ENCODE measurements around the gene KRT77. TPM values are rescaled to one million over a fixed set of nuclear protein-coding genes. Genes with fewer than 3 reads are reported as not detected.

Gene KRT77
- polyA plus RNA-seq, 1 of the 3 experiments (the other 2 are of a cell fraction) = not detected

DNA sequence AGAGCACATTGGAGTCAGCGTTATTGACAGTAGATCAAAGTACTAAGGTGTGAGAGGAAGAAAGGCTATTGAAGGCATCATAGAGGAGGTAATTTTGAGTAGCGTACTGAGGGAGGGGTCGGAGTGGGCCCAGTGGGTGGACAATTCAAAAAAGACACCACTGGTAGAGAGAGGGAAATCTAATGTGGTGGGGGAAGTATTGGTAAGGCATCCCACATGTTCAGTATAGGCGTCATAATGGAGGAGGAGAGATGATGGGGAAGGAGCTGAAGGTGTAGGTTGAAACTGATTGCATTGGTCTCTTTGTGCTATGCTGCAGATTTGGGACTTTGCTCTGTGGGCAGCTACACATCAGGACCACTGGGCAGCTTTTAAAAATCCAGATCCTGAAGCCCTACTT lies 23.7 kb upstream of the KRT77 start:
- no peaks in the 10 kb centered on the region for H3K79me2 ChIP-seq (ENCODE audit: insufficient read depth)
- no peak overlapping the region for H3K9ac ChIP-seq
- H3K4me2 ChIP-seq = no peak overlapping the region
- no peak overlapping the region for H3K27ac ChIP-seq (ENCODE audit: low read depth in 2 of 2, low read length in 1 of 2)
- H3K4me3 ChIP-seq (ENCODE audit: low read depth in 2 of 2, low read length in 1 of 2) = no peak overlapping the region
- H3K36me3 ChIP-seq (replicated peaks in 1 of 2; ENCODE audit: control insufficient read depth in 1 of 2, insufficient read depth in 2 of 2, low read length in 1 of 2) = no peaks in the 10 kb centered on the region
- no peak overlapping the region for H2AFZ ChIP-seq (ENCODE audit: low read depth)
- no peak for DNase-seq
- POLR2A ChIA-PET = no interaction called here
- H3K4me1 ChIP-seq (ENCODE audit: control insufficient read depth in 1 of 2, insufficient read depth in 2 of 2, low read depth in 1 of 2, low read length in 1 of 2) = no peaks in the 10 kb centered on the region
- H3K9me3 ChIP-seq = no peaks in the 10 kb centered on the region
- H4K20me1 ChIP-seq (ENCODE audit: insufficient read depth) = no peaks in the 10 kb centered on the region
- no peaks in the 10 kb centered on the region for H3K9me2 ChIP-seq
- H3F3A ChIP-seq (replicated peaks; ENCODE audit: insufficient read depth) = no peaks in the 10 kb centered on the region
- no peak for TF ChIP-seq POLR2AphosphoS5 (IDR thresholded peaks at IDR 0.05; ENCODE audit: low read depth, low read length)
- no peak for TF ChIP-seq SIN3A (IDR thresholded peaks at IDR 0.05; ENCODE audit: borderline replicate concordance, low read depth, low read length)
- no peak for TF ChIP-seq GABPA (IDR thresholded peaks at IDR 0.05; ENCODE audit: low read depth)
- no peak for TF ChIP-seq TAF1 (IDR thresholded peaks at IDR 0.05; ENCODE audit: borderline replicate concordance, low read depth, low read length)
- TF ChIP-seq ELF1 (IDR thresholded peaks at IDR 0.05) = no peak
- TF ChIP-seq EZH2phosphoT487 (IDR thresholded peaks at IDR 0.05; ENCODE audit: borderline replicate concordance, low read depth) = no peak
- TF ChIP-seq TEAD4 (IDR thresholded peaks at IDR 0.05; ENCODE audit: borderline replicate concordance, insufficient read depth) = no peak
- no peak for TF ChIP-seq IRF3 (IDR thresholded peaks at IDR 0.05; ENCODE audit: low read depth, low read length)
- no peak for TF ChIP-seq YY1 (IDR thresholded peaks at IDR 0.05; ENCODE audit: low read depth)
- TF ChIP-seq, protein P1, sequence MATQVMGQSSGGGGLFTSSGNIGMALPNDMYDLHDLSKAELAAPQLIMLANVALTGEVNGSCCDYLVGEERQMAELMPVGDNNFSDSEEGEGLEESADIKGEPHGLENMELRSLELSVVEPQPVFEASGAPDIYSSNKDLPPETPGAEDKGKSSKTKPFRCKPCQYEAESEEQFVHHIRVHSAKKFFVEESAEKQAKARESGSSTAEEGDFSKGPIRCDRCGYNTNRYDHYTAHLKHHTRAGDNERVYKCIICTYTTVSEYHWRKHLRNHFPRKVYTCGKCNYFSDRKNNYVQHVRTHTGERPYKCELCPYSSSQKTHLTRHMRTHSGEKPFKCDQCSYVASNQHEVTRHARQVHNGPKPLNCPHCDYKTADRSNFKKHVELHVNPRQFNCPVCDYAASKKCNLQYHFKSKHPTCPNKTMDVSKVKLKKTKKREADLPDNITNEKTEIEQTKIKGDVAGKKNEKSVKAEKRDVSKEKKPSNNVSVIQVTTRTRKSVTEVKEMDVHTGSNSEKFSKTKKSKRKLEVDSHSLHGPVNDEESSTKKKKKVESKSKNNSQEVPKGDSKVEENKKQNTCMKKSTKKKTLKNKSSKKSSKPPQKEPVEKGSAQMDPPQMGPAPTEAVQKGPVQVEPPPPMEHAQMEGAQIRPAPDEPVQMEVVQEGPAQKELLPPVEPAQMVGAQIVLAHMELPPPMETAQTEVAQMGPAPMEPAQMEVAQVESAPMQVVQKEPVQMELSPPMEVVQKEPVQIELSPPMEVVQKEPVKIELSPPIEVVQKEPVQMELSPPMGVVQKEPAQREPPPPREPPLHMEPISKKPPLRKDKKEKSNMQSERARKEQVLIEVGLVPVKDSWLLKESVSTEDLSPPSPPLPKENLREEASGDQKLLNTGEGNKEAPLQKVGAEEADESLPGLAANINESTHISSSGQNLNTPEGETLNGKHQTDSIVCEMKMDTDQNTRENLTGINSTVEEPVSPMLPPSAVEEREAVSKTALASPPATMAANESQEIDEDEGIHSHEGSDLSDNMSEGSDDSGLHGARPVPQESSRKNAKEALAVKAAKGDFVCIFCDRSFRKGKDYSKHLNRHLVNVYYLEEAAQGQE (IDR thresholded peaks at IDR 0.05; ENCODE audit: low read depth, low read length) = no peak
- TF ChIP-seq RCOR1 (IDR thresholded peaks at IDR 0.05; ENCODE audit: low read length) = no peak
- no peak for TF ChIP-seq MEF2A (IDR thresholded peaks at IDR 0.05; ENCODE audit: borderline replicate concordance, low read depth)
- TF ChIP-seq, protein P2, sequence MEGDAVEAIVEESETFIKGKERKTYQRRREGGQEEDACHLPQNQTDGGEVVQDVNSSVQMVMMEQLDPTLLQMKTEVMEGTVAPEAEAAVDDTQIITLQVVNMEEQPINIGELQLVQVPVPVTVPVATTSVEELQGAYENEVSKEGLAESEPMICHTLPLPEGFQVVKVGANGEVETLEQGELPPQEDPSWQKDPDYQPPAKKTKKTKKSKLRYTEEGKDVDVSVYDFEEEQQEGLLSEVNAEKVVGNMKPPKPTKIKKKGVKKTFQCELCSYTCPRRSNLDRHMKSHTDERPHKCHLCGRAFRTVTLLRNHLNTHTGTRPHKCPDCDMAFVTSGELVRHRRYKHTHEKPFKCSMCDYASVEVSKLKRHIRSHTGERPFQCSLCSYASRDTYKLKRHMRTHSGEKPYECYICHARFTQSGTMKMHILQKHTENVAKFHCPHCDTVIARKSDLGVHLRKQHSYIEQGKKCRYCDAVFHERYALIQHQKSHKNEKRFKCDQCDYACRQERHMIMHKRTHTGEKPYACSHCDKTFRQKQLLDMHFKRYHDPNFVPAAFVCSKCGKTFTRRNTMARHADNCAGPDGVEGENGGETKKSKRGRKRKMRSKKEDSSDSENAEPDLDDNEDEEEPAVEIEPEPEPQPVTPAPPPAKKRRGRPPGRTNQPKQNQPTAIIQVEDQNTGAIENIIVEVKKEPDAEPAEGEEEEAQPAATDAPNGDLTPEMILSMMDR (IDR thresholded peaks at IDR 0.05) = no peak
- TF ChIP-seq USF2 (IDR thresholded peaks at IDR 0.05; ENCODE audit: borderline replicate concordance, low read depth, low read length) = no peak
- TF ChIP-seq EP300 (IDR thresholded peaks at IDR 0.05; ENCODE audit: borderline replicate concordance in 1 of 2, low read depth in 1 of 2, low read length in 1 of 2) = no peak
- TF ChIP-seq CHD2 (IDR thresholded peaks at IDR 0.05; ENCODE audit: low read length, partially characterized antibody) = no peak
- TF ChIP-seq, protein P3, sequence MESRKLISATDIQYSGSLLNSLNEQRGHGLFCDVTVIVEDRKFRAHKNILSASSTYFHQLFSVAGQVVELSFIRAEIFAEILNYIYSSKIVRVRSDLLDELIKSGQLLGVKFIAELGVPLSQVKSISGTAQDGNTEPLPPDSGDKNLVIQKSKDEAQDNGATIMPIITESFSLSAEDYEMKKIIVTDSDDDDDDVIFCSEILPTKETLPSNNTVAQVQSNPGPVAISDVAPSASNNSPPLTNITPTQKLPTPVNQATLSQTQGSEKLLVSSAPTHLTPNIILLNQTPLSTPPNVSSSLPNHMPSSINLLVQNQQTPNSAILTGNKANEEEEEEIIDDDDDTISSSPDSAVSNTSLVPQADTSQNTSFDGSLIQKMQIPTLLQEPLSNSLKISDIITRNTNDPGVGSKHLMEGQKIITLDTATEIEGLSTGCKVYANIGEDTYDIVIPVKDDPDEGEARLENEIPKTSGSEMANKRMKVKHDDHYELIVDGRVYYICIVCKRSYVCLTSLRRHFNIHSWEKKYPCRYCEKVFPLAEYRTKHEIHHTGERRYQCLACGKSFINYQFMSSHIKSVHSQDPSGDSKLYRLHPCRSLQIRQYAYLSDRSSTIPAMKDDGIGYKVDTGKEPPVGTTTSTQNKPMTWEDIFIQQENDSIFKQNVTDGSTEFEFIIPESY (IDR thresholded peaks at IDR 0.05; ENCODE audit: borderline replicate concordance, low read depth) = no peak
- TF ChIP-seq NRF1 (IDR thresholded peaks at IDR 0.05; ENCODE audit: low read depth, low read length) = no peak
- CTCF ChIA-PET = no interaction called here
- H3K27me3 ChIP-seq (ENCODE audit: insufficient read depth) = peaks cover 30% of the 10 kb centered on the region
- 26% methylated on average over 4 of the region's 4 CpGs for WGBS (ENCODE audit: low lambda C conversion rate)

All from SK-N-SH (cell line).